HG03558 (cell line): ENCODE data around the gene CDCA3.
A peak's percentile ranks its signal among the peaks of the same experiment; 100 is the strongest.

ENCODE experiments used
- ATAC-seq: cut with Tn5 transposase; IDR thresholded peaks from one replicate; pipeline ENCODE4 v1.9.1; 2021; ENCODE audit warnings: moderate number of reproducible peaks; ENCODE audit not compliant: unreplicated experiment; ENCODE audit errors: extremely low read depth

The CDCA3 gene

DNA sequence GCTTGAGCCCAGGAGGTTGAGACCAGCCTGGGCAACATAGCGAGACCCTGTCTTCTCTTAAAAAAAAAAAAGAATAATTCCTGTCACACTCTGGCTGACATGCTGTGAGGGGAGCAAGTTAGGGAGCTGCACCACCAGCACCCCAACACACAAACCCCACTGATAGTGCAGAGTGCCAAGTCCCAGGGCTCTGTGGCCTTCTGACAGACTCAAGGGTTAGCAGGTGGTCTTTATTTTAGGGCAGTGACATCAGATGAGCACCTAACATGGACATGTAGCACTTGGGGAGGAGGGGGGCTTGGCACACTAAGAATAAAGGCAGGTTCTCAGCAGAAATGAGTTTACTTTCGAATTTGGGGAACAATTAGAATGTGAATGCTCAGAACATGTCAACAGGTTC, 7.7 kb upstream of the CDCA3 start:
- ATAC-seq = no peak

DNA sequence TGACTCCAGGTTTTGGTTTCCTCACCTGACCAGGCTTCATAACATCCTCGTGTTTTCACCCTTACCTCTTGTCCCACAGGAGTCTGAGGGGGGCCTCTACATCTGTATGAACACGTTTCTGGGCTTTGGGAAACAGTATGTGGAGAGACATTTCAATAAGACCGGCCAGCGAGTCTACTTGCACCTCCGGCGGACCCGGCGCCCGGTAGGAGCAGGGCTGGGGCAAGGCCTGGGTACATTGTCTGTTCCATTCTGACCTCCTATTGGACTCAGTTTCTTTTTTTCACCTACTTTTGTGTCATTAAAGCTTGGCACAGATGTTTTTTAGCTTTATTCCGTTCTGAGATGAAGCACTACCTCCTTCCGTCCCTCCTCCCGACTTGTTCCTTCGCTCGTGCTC, 4.2 kb upstream of the CDCA3 start:
- ATAC-seq = no peak

DNA sequence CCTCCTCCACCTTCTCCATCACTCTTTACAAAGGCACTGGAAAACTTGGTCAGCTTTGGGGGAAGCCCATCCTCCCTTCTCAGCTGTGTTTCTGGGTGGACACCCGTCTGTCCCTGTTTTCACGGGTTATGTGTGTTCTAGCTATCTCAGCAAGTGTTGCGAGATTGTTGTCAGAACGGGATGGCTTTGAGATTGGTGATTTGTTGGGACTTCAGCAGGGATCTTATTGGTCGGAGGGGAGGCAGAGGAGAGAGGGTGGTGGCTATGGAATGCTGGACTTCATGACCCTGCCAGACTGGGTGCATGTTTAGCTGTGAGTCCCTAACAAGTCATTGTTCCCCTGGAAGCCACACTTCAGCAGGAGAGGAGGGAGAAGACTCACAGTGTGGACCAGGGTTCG, 3.0 kb upstream of the CDCA3 start:
- ATAC-seq = no peak

DNA sequence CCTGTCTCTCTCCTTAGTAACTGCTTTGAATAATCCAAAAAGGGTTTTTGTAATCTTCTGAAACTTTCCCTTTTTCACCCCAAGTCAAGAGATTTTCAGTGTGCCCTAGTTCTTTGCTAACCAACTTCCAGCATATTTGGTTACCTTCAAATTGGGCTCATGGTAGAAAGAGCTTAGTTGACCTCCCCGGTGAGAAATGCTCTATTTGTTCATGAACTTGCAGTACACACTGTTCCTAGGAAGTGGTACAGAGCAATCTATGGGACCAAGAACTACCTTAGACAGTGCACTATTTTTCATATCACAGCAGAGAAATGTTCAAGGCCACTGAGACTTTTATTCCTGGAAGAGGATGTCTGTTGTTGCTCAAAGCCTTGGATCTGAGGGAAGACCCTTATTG, 2.5 kb upstream of the CDCA3 start:
- ATAC-seq = no peak

DNA sequence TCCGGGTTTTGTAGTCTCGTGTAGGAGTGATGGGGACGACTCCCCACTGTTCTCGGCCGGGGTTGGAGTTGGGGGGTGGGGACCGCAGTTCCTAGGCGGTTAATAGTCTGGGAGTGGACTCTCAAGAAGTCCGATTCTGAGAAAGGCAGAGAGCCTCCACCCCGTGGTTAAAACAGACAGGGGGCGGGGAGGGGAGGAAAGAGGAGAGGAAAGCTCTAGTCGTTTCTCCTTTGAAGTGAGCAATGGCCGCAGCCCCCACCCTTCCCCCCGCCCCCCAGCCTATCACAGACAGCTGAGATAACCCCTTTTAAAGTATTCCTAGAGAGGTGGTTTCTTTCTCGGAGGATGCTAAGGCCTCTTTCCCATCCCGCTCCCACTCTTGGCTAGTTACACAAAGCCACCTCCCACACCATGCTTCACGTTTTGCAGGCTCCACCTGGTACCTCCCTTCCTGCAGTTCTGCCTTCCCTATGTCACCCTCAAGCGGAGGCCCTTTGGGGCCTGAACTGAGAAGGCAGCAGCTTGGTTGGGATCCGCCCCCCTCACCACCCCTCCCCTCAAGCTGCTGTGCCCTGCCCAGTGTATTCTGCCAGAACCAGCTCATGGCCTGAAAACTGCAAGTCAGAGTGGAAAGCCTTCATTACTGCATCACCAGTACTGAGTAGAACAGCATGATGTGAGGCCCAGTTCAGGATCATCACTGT, 1.7 kb upstream of the CDCA3 start:
- no peak for ATAC-seq

DNA sequence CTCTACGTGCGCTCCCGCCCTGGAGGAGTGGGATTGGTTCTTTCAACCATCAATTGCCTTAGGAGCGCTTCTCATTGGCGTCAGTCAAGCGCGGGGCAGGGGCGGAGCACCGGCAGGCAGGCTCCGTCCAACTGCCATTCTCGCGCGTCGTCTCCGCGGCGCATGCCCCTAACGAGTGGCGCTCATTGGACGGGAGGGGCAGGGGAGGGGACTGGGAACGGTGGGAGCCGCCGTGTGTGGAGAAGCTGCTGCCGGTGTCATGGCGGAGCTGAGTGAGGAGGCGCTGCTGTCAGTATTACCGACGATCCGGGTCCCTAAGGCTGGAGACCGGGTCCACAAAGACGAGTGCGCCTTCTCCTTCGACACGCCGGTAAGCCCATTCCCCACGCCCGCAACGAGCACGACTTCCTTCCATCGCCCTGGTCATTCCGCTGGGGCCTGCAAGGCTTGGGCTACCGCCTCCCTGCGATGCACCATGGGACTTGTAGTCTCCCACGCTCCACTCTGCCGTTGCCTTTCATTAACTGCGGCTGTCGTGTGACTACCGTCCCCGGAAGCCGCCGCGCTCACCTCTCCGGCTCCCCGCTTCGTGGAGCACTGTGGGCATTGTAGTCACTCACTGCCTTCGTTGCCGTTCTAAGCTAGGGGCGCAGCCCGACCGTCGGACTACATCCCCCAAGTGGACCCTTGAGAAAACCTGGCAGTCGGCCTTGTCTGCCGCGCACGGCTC, 1.0 kb upstream of the CDCA3 start, which contains the start of gene USP5:
USP5 (plus strand) TSS at position 230 of the 730 bp plus-strand sequence; CDS start at position 260, 30 bp downstream.
- ATAC-seq = peak; percentile 63

DNA sequence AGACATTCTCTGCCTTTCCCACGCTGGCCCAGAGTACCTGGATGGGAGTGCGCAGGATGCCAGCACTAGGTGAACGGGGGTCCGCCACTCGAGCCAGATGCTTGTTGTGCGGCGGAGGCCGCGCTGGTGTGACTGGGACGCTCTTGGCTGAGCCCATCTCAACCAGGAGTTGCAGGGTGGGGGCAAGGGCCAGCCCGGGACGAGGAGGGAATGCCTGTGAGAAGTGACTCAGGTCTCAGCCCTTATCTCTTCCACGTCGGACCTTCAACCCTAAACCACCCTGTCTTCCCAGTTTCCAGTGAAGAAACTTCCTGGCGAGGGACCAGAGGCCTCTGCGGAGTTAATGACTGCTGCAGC, 312 bp downstream of the CDCA3 start:
- ATAC-seq = no peak

DNA sequence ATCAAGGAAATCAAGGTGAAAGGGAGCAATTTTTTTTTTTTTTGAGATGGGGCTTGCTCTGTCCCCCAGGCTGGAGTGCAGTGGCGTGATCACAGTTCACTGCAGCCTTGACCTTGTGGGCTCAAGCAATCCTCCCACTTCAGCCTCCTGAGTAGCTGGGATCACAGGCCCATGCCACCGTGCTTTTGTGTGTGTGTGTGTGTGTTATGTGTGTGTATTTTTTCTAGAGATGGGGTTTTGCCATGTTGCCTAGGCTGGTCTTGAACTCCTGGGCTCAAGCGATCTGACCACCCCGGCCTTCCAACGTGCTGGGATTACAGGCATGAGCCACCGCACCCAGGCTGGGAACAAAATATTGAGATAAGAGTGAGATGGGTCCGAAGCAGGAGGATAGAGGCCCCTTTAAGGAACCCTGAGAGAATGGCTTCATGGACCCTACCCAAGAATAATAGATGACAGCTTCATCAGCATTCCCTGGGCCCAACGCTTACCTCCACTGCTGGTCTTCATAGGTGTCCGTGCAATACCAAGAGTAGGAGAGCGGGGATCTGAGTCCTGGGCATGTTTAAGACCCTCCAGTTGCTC, 1.0 kb downstream of the CDCA3 start:
- ATAC-seq = no peak

DNA sequence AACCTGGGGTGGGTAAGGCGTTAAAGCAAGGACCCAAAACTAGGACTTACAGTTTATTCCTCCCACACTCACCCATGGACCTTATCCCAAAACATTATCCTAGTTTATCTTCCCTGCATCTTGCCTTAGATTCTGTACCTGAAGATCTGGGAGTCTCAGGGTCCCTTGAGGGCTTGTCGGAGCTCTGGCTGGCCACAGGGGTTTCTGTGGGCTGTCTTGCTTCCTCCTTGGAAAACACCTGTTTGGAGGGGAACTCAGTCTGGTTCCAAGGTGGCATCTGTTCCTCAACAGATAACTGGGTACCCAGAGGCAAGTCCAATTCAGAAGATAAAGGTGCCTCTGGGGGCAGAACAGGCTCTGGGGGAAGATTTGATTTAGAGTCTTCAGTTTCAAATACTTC, 1.7 kb downstream of the CDCA3 start:
- no peak for ATAC-seq

DNA sequence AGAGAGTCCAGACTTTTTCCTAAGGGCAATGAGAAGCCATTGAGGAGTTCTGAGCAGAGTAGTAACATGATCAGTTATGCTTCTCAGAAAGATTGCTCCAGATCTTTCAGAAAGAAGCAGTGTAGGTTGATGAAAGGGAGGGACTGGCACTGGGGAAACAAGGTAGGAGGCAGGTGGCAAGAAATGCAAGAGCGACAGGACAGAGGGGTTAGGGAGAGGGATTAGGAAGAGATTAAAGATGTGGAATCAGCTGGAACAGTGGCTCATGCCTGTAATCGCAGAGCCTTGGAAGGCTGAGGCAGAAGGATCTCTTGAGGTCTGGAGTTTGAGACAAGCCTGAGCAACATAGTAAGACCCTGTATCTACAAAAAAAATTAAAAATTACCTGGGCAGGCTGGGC, 3.4 kb downstream of the CDCA3 start:
- no peak for ATAC-seq

DNA sequence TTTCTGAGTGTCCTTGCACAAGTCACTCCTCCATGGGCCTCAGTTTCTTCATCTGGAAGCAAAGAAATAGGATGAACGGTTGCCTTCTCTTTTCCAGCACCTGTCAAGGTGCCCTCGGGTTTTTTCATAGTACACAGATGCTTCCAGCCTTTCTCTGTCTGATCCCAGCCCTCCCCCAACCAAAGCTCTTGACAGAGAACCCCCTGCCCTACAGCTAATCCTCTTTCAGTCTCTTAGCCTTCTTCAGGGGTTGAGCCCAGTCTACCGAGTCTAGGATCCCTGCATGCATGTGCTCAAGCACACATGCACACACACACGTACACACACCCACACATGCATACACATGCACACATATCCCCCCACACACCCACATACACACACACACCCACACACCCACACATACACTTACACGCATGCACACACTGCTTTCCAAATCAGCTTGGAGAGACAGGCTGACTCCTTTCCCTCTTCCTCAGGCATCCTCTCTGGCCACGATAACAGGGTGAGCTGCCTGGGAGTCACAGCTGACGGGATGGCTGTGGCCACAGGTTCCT, 4.7 kb downstream of the CDCA3 start:
- ATAC-seq = no peak

DNA sequence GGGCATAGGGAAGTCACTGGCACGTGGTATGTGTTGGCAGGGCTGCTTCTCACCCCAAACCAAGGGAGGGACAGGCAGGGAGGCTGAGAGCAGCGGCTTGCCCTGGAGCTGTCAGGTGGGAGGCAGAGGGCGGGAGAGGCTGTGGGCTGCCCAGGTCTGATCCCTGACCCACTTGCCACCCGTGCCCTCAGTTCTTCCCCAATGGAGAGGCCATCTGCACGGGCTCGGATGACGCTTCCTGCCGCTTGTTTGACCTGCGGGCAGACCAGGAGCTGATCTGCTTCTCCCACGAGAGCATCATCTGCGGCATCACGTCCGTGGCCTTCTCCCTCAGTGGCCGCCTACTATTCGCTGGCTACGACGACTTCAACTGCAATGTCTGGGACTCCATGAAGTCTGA, 5.7 kb downstream of the CDCA3 start:
- ATAC-seq = no peak

DNA sequence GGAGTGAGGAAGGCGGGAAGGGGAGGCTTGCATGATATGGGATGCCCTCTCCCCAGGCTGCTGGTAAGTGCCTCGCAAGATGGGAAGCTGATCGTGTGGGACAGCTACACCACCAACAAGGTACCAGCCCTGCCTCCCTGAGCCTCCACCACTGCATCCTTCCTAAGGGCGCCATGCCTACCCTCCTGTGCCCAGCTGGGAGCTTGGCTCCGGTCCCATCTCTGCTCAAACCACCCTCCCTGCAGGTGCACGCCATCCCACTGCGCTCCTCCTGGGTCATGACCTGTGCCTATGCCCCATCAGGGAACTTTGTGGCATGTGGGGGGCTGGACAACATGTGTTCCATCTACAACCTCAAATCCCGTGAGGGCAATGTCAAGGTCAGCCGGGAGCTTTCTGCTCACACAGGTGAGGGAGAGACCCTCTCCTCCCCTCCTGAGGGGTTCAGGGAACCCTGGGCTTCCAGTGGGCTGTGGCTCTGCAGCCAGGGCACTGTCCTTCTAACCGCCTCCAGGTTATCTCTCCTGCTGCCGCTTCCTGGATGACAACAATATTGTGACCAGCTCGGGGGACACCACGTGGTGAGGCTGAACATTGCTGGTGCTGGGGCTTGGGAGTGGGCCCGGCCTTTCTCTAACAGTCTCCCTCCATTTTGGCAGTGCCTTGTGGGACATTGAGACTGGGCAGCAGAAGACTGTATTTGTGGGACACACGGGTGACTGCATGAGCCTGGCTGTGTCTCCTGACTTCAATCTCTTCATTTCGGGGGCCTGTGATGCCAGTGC, 7.8 kb downstream of the CDCA3 start:
- ATAC-seq = no peak

DNA sequence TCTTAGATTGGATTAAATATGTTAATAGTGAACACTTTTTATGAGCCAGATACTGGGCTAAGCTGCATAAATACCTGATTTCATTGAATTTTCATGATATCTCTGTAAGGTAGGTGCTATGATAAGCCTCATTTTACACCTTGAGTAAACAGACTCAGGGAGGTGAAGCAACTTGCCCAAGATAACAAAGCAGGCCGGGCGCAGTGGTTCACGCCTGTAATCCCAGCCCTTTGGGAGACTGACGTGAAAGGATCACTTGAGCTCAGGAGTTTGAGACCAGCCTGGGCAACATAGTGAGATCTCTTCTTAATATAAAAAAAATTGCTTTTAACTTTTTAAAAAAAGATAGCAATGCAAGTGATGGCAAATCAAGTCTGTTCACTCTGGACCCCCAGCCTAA, 9.0 kb downstream of the CDCA3 start:
- ATAC-seq = no peak

DNA sequence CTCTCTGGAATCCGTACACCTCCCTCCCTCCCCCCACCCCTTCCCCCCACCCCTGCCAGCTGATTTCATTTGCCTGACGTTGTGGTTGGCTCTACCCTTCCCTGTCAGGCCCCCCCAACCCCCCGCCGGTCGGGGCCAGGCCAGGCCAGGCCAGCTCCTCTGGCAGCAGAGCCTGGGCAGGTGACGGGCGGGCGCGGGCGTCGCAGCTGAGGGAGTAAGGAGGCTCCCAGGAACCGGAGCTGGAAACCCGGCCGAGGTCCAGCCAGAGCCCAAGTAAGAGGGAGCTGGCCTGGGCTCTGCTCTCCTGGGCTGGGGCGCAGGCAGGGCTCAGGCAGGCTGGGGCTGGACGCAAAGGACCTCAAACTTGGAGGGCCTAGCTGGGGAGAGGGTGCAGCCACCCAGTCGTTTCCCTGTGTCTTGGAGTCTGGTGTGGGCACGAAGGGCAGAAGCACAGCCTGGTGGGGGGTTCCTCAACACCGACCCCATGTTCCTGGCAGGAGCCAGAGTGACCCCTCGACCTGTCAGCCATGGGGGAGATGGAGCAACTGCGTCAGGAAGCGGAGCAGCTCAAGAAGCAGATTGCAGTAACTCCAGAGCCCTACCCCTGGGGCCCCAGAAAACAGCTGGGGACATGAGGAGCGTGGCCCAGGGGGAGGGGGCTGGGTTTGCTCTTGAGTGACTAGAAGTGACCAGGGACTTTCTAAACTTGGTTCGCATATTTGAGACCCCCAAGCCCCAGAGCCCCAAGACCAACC, 10.1 kb downstream of the CDCA3 start, which contains the start of gene GNB3:
GNB3 (plus strand) TSS at position 165 of the 755 bp plus-strand sequence; CDS start at position 528, 363 bp downstream.
- ATAC-seq = no peak

DNA sequence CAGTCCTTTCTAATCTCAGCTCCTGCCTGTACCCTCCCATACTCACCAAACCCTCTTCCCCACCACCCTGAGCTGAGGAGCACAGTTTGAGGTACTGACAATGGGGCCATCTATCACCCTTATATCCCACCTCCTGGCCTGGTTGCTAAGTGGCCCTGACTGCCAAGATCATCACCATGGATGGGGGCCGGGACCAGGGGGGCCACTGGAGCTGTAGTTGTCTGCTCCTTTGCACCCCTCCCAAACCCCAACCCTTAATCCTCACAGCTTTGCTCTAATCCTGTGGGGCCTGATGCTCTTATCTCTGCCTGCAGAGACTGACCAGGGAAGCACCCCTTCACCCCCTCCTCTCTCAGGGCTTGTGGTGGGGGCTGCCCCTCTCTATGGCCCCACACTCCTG, 10.8 kb downstream of the CDCA3 start:
- ATAC-seq = no peak

DNA sequence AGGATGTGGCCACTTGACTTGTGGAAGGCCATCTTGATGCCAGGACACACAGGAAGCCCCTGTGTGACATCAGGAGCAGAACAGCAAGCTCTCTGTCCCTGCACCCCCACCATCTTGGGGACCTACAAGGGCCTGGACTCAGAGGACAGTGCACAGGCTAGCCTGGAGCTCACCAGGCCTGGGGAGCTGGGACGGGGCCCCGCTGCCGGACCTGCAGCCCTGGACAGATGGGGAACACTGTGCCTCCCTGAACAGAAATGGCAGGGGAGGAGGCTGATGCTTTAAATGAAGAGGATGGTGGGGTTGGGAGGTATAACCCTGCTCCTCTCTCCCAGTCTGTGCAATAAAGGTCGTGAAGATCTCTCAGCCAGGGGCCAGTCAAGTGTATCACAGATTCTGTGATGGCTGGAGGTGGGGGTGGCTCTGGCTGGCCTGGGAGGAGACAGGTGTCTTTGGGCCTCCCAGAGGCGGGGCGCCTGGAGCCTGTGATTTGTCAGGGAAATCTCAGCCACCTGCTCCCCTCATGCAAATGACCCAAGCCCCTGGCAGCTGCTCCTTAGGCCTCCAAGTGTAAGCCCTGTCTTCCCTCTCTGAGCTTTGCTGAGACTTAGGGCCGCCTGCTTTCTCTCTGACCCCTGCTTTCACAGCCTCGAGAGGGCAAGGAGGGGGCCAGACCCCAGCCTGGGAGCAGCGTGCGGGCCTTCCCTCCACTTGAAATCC, 11.4 kb downstream of the CDCA3 start:
- ATAC-seq = no peak

DNA sequence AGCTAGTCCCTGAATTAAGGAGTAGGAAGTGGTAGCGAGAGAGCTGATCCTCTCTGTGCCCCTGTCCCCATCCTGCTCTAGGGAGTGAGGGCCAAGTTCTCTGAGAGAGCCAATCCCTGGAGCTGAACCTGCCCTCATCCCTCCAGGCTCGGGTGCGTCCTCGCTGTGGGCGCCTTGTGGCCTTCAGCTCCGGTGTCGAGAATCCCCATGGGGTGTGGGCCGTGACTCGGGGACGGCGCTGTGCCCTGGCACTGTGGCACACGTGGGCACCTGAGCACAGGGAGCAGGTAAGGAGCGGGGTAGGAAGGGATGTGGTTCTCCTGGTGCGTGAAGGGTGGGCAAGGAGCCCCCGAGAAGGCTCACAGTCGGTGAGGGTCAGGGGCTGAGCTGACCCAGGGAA, 12.2 kb downstream of the CDCA3 start:
- no peak for ATAC-seq

DNA sequence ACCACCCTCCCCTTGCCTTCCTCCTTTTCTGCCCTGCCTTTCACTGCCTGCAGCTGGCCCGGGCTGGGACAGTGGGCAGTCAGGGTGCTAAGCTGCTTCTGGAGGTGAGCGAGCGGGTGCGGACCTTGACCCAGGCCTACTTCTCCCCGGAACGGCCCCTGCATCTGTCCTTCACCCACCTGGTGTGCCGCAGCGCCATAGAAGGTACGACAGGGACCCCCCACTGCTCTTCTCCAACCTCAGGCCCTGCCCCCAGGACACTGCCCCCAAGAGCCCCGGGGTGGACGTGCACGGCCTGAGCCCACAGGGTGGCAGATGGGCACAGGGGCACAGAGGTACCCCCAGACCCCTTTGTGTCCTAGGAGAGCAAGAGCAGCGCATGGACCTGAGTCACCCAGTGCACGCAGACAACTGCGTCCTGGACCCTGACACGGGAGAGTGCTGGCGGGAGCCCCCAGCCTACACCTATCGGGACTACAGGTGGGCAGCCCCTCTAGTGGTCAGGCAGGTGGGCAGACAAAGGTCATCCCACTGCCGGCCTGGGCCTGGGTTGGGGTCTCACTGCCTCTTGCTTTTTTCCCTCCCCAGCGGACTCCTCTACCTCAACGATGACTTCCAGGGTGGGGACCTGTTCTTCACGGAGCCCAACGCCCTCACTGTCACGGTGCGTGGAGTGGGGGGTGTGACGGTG, 13.6 kb downstream of the CDCA3 start:
- no peak for ATAC-seq
